Vein endothelial cell (primary cell): Measurements from ENCODE around the gene ZNF100. TPM values are rescaled to one million over a fixed set of nuclear protein-coding genes. Genes with fewer than 3 reads are reported as not detected.

Experiments used
- small RNA-seq: library from RNA; depleted of rRNA; stranded (forward); fragments of <200 nt; gene quantifications from one replicate; pipeline ENCODE3, GENCODE V24; 2012
- total RNA-seq: library from RNA; depleted of rRNA; stranded (reverse); fragments of >200 nt; gene quantifications from 2 replicates; pipeline ENCODE4 v1.2.3, GENCODE V29; 2012

The ZNF100 gene
- 9.1 and 10.9 TPM in 2 replicates for total RNA-seq

GRCh38 chr19:21767065-21767800 lies at the start of gene ZNF100:
Gene ZNF100, minus strand, starts transcription at chr19:21767579. Its CDS starts 150 bp downstream, at chr19:21767429.

Small RNA genes lying within 50 kb of the gene (small RNA-seq; reads per million reads assigned to genes)
- not detected for gene VN1R84P

Other genes with a start within 250 kb of the ZNF100 start
- 14.7 and 16.8 TPM in 2 replicates for gene ZNF43, start 68.6 kb upstream of the ZNF100 start, total RNA-seq
- 0.19 TPM in 1 of 2 replicates, not detected in the other for gene ZNF208, start 243.4 kb upstream of the ZNF100 start, total RNA-seq